GM20000 (cell line): ENCODE data around the gene THAP4.

Experiments
- DNase-seq: peaks from one replicate; pipeline ENCODE4 v3.0.0; 2012; ENCODE audit warnings: low spot score
- CTCF ChIP-seq: IDR thresholded peaks from 2 replicates; pipeline ENCODE4 v1.5.1; 2012; ENCODE audit warnings: mild to moderate bottlenecking, control low read depth; ENCODE audit errors: extremely low read depth, missing control alignments

THAP4 gene

GRCh38 chr2:241653210-241653750 lies 16.3 kb upstream of the THAP4 start:
- DNase-seq = no peak
- no peak for TF ChIP-seq CTCF

- TF ChIP-seq CTCF = no peak
Observed at GRCh38 chr2:241652722-241653121, 15.8 kb upstream of the THAP4 start.

GRCh38 chr2:241652142-241652541 lies 15.2 kb upstream of the THAP4 start:
- no peak for DNase-seq
- no peak for TF ChIP-seq CTCF

More at GRCh38 chr2:241652722-241653121, 15.8 kb upstream of the THAP4 start:
- no peak for DNase-seq

- TF ChIP-seq CTCF = no peak
- DNase-seq = no peak
Observed at GRCh38 chr2:241649927-241650326, 13.0 kb upstream of the THAP4 start.

GRCh38 chr2:241649404-241649803 lies 12.4 kb upstream of the THAP4 start:
- no peak for DNase-seq
- TF ChIP-seq CTCF = no peak

GRCh38 chr2:241648453-241648852 lies 11.5 kb upstream of the THAP4 start:
- no peak for DNase-seq
- no peak for TF ChIP-seq CTCF

GRCh38 chr2:241645915-241646645 lies 9.1 kb upstream of the THAP4 start:
- no peak for TF ChIP-seq CTCF
- DNase-seq = no peak
